HepG2 (cell line): Measurements from ENCODE around the gene INHA. TPM values are rescaled to one million over a fixed set of nuclear protein-coding genes. Genes with fewer than 3 reads are reported as not detected.

ENCODE experiments used
- ELF4 ChIP-seq: sonication (generic); formaldehyde crosslinking; IDR thresholded peaks from 2 replicates; pipeline ENCODE4 v1.5.0; 2020; ENCODE audit warnings: missing genetic modification reagents, mild to moderate bottlenecking, moderate library complexity, borderline replicate concordance
- MED8 ChIP-seq: sonication (generic); formaldehyde crosslinking; IDR thresholded peaks from 2 replicates; pipeline ENCODE4 v1.8.1; 2023; ENCODE audit warnings: mild to moderate bottlenecking, missing genetic modification reagents; ENCODE audit not compliant: insufficient replicate concordance
- NFIB ChIP-seq: sonication (generic); formaldehyde crosslinking; IDR thresholded peaks from 2 replicates; pipeline ENCODE4 v1.9.0; 2021; ENCODE audit warnings: missing genetic modification reagents, mild to moderate bottlenecking, borderline replicate concordance
- ZNF563 ChIP-seq: sonication (generic); formaldehyde crosslinking; IDR thresholded peaks from 2 replicates; pipeline ENCODE4 v1.8.0; 2022; ENCODE audit warnings: mild to moderate bottlenecking, moderate library complexity, missing genetic modification reagents
- polyA plus RNA-seq, 8 experiments: library from polyadenylated mRNA; depleted of rRNA in 3 of 8; stranded (reverse) in 7 of 8; unstranded in 1 of 8; fragments of >200 nt; fragmentation: Illumina TruSeq in 4 of 8; extraction: Trizol in 4 of 8; gene quantifications; 2 replicates each; pipeline versions ENCODE4 v1.2.1 to v1.2.3, GENCODE V29; 2011 to 2016; ENCODE audit warnings: low read depth in 4 of 8, missing spikeins in 1 of 8, mixed read lengths in 1 of 8; ENCODE audit not compliant: insufficient read depth in 1 of 8
- total RNA-seq, 5 experiments: library from RNA; depleted of rRNA; stranded (reverse); fragments of >200 nt; fragmentation: Illumina TruSeq; extraction: Trizol; gene quantifications; 2 replicates each; pipeline ENCODE4 v1.2.3, GENCODE V29; 2016; ENCODE audit warnings: low read depth in 1 of 5
- TF ChIP-seq, protein P1 (sequence below): sonication (generic); formaldehyde crosslinking; IDR thresholded peaks from 2 replicates; pipeline ENCODE4 v1.9.0; 2021; ENCODE audit warnings: mild to moderate bottlenecking, missing genetic modification reagents
- TF ChIP-seq, protein P2 (sequence below): sonication (generic); formaldehyde crosslinking; IDR thresholded peaks from 2 replicates; pipeline ENCODE4 v1.9.0; 2022; ENCODE audit warnings: missing genetic modification reagents, mild to moderate bottlenecking, borderline replicate concordance

INHA gene
- total and polyA plus RNA-seq, 2 of the 13 experiments (the other 11 are each of a cell fraction or from before 2014, with no cell fraction given): 4.1 to 15.2 TPM

DNA sequence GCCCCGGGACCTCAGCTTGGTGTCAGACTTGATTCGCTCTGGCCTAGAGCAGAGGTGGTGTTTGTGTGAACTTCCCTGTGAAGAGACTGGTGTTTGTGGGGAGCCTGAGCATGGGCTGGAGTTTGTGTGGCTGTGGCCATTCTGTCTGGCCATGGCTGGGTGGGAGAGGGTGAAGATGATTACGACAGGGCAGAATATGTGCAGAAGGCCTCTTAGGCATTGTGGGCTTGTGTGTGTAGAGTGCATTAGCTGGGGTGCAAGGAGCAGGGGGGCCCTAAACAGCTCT is 11.3 kb upstream of the INHA start (continued):
- TF ChIP-seq, protein P1, sequence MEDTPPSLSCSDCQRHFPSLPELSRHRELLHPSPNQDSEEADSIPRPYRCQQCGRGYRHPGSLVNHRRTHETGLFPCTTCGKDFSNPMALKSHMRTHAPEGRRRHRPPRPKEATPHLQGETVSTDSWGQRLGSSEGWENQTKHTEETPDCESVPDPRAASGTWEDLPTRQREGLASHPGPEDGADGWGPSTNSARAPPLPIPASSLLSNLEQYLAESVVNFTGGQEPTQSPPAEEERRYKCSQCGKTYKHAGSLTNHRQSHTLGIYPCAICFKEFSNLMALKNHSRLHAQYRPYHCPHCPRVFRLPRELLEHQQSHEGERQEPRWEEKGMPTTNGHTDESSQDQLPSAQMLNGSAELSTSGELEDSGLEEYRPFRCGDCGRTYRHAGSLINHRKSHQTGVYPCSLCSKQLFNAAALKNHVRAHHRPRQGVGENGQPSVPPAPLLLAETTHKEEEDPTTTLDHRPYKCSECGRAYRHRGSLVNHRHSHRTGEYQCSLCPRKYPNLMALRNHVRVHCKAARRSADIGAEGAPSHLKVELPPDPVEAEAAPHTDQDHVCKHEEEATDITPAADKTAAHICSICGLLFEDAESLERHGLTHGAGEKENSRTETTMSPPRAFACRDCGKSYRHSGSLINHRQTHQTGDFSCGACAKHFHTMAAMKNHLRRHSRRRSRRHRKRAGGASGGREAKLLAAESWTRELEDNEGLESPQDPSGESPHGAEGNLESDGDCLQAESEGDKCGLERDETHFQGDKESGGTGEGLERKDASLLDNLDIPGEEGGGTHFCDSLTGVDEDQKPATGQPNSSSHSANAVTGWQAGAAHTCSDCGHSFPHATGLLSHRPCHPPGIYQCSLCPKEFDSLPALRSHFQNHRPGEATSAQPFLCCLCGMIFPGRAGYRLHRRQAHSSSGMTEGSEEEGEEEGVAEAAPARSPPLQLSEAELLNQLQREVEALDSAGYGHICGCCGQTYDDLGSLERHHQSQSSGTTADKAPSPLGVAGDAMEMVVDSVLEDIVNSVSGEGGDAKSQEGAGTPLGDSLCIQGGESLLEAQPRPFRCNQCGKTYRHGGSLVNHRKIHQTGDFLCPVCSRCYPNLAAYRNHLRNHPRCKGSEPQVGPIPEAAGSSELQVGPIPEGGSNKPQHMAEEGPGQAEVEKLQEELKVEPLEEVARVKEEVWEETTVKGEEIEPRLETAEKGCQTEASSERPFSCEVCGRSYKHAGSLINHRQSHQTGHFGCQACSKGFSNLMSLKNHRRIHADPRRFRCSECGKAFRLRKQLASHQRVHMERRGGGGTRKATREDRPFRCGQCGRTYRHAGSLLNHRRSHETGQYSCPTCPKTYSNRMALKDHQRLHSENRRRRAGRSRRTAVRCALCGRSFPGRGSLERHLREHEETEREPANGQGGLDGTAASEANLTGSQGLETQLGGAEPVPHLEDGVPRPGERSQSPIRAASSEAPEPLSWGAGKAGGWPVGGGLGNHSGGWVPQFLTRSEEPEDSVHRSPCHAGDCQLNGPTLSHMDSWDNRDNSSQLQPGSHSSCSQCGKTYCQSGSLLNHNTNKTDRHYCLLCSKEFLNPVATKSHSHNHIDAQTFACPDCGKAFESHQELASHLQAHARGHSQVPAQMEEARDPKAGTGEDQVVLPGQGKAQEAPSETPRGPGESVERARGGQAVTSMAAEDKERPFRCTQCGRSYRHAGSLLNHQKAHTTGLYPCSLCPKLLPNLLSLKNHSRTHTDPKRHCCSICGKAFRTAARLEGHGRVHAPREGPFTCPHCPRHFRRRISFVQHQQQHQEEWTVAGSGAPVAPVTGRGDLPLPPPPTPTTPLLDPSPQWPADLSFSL (CRISPR knock-in tag): peak; percentile 23; the same call in 1 of the 2 replicates
- TF ChIP-seq MED8 (CRISPR knock-in tag) (no peak), ZNF563 (CRISPR knock-in tag) (peak; percentile 65), NFIB (CRISPR knock-in tag) (0 out of 2 replicates have a peak, but pooled peaks have one; percentile 32), ELF4 (CRISPR knock-in tag) (no peak)
- TF ChIP-seq, protein P2, sequence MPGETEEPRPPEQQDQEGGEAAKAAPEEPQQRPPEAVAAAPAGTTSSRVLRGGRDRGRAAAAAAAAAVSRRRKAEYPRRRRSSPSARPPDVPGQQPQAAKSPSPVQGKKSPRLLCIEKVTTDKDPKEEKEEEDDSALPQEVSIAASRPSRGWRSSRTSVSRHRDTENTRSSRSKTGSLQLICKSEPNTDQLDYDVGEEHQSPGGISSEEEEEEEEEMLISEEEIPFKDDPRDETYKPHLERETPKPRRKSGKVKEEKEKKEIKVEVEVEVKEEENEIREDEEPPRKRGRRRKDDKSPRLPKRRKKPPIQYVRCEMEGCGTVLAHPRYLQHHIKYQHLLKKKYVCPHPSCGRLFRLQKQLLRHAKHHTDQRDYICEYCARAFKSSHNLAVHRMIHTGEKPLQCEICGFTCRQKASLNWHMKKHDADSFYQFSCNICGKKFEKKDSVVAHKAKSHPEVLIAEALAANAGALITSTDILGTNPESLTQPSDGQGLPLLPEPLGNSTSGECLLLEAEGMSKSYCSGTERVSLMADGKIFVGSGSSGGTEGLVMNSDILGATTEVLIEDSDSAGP (CRISPR knock-in tag): 0 out of 2 replicates have a peak, but pooled peaks have one; percentile 41
